Measurements from ENCODE around the gene CCL23.

DNA sequence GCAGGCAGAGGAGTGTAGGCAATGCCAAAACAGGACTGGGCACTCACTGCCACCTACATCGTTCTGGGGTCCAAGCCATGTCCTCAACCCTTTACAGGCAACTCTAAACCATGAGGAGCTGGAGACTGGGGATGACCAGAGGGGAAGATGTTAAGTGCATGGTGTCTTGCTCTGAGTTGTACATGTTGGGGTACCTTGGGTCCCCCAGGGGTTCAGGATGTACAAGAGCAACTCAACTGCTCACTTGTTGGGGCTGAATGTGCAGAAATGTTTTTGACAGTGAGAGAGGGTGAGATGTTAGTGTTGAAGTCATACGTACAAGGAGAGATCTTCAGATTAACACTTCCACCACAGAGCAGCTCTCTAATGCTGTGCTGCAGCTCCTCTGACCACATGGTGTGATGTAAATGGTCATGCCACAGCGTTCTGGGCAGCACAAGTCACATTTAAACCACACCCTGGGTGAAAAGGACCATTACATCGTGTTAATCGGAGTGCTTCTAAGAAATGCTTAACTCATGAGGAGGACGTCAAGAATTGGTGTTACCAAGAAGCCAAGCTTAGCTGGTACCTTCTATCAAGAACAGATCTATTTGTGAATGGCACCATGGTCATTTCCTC, 48.7 kb upstream of the CCL23 start:
- TF ChIP-seq, protein P1, sequence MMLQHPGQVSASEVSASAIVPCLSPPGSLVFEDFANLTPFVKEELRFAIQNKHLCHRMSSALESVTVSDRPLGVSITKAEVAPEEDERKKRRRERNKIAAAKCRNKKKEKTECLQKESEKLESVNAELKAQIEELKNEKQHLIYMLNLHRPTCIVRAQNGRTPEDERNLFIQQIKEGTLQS (IDR thresholded peaks at IDR 0.05) = no peak
- TF ChIP-seq, protein P1 (CRISPR knock-in tag; conservative IDR thresholded peaks at IDR 0.05) = no peak
- TF ChIP-seq, protein P2, sequence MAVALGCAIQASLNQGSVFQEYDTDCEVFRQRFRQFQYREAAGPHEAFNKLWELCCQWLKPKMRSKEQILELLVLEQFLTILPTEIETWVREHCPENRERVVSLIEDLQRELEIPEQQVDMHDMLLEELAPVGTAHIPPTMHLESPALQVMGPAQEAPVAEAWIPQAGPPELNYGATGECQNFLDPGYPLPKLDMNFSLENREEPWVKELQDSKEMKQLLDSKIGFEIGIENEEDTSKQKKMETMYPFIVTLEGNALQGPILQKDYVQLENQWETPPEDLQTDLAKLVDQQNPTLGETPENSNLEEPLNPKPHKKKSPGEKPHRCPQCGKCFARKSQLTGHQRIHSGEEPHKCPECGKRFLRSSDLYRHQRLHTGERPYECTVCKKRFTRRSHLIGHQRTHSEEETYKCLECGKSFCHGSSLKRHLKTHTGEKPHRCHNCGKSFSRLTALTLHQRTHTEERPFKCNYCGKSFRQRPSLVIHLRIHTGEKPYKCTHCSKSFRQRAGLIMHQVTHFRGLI (CRISPR knock-in tag; IDR thresholded peaks at IDR 0.05) = no peak
- TF ChIP-seq EGR1 (conservative IDR thresholded peaks at IDR 0.05) = no peak
- no peak for TF ChIP-seq NR3C1 (CRISPR knock-in tag; IDR thresholded peaks at IDR 0.05)
- TF ChIP-seq, protein P3, sequence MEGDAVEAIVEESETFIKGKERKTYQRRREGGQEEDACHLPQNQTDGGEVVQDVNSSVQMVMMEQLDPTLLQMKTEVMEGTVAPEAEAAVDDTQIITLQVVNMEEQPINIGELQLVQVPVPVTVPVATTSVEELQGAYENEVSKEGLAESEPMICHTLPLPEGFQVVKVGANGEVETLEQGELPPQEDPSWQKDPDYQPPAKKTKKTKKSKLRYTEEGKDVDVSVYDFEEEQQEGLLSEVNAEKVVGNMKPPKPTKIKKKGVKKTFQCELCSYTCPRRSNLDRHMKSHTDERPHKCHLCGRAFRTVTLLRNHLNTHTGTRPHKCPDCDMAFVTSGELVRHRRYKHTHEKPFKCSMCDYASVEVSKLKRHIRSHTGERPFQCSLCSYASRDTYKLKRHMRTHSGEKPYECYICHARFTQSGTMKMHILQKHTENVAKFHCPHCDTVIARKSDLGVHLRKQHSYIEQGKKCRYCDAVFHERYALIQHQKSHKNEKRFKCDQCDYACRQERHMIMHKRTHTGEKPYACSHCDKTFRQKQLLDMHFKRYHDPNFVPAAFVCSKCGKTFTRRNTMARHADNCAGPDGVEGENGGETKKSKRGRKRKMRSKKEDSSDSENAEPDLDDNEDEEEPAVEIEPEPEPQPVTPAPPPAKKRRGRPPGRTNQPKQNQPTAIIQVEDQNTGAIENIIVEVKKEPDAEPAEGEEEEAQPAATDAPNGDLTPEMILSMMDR (IDR thresholded peaks at IDR 0.05 in 2 of 3, conservative IDR thresholded peaks at IDR 0.05 in 1 of 3; ENCODE audit: insufficient read depth in 2 of 3, low read depth in 1 of 3, low read length in 3 of 3) = no peak
- TF ChIP-seq, protein P4, sequence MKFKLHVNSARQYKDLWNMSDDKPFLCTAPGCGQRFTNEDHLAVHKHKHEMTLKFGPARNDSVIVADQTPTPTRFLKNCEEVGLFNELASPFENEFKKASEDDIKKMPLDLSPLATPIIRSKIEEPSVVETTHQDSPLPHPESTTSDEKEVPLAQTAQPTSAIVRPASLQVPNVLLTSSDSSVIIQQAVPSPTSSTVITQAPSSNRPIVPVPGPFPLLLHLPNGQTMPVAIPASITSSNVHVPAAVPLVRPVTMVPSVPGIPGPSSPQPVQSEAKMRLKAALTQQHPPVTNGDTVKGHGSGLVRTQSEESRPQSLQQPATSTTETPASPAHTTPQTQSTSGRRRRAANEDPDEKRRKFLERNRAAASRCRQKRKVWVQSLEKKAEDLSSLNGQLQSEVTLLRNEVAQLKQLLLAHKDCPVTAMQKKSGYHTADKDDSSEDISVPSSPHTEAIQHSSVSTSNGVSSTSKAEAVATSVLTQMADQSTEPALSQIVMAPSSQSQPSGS (CRISPR knock-in tag; IDR thresholded peaks at IDR 0.05) = no peak
- no peak for TF ChIP-seq CBX5 (IDR thresholded peaks at IDR 0.05; ENCODE audit: borderline replicate concordance, low read depth)
- no peak for TF ChIP-seq HDAC3 (IDR thresholded peaks at IDR 0.05; ENCODE audit: borderline replicate concordance, partially characterized antibody)
